ENCODE measurements around the gene ZNF460.

DNA sequence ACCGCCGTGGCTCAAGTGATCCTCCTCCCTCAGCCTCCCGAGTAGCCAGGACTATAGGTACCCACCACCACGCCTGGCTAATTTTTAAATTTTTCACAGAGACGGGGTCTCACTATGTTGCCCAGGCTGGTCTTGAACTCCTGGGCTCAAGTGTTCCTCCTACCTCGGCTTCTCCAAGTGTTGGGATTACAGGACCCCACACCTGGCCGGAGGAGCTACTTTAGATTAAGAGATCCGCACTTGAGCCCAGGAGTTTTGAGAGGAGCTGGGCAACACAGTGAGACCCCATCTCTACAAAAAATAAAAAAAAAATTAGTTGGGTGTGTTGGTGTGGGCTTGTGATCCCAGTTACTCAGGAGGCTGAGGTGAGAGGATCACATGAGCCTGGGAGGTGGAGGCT, 9.0 kb upstream of the ZNF460 start:
- TF ChIP-seq, protein P1, sequence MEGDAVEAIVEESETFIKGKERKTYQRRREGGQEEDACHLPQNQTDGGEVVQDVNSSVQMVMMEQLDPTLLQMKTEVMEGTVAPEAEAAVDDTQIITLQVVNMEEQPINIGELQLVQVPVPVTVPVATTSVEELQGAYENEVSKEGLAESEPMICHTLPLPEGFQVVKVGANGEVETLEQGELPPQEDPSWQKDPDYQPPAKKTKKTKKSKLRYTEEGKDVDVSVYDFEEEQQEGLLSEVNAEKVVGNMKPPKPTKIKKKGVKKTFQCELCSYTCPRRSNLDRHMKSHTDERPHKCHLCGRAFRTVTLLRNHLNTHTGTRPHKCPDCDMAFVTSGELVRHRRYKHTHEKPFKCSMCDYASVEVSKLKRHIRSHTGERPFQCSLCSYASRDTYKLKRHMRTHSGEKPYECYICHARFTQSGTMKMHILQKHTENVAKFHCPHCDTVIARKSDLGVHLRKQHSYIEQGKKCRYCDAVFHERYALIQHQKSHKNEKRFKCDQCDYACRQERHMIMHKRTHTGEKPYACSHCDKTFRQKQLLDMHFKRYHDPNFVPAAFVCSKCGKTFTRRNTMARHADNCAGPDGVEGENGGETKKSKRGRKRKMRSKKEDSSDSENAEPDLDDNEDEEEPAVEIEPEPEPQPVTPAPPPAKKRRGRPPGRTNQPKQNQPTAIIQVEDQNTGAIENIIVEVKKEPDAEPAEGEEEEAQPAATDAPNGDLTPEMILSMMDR (IDR thresholded peaks at IDR 0.05 in 8 of 11, conservative IDR thresholded peaks at IDR 0.05 in 3 of 11) = no peak
- no peak for TF ChIP-seq POLR2A (IDR thresholded peaks at IDR 0.05)
- TF ChIP-seq POLR2AphosphoS5 (IDR thresholded peaks at IDR 0.05) = no peak

Measured in spleen (tissue), 7 donors.